Measurements from ENCODE around the gene KIF5C.

Gene KIF5C

DNA sequence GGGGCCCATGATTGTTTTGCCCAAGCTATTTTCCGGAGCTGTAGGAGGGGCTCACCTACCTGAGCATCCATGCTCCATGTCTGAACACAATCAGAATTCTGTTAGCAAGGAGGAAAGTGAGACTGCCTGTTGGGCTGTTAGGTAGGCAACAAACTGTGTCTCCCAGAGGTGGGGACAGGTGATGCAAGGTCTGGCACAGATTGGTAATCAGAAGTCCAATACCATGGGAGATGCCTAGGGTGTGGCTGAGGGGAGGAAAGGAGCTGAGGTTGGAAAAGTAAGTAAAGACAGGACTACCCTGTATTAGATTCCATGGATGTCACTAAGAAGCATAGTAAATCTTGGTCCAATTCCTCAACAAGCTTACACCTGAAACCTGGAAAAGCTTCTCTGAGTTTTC is 166.5 kb downstream of the KIF5C start:
- no peak for DNase-seq (ENCODE audit: low read depth)

DNA sequence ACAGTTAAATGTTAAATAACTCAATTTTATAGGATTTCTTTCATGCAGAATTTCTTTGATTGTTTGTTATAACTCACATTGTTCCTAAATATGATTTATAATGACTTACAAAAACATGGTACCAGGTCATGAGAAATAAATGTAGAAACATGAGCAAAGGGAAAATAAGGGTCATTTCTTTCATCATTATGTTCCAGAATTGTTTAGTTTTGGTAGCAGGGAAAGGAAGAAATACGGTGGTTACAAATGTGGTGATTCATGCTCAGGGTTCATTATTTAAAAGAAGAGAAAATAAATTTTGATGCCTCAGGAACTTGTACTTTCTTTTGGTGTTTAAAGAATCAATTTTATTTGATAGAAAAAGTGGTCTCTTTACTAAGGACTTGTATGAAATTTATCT is 167.9 kb downstream of the KIF5C start:
- no peak for DNase-seq (ENCODE audit: low read depth)

DNA sequence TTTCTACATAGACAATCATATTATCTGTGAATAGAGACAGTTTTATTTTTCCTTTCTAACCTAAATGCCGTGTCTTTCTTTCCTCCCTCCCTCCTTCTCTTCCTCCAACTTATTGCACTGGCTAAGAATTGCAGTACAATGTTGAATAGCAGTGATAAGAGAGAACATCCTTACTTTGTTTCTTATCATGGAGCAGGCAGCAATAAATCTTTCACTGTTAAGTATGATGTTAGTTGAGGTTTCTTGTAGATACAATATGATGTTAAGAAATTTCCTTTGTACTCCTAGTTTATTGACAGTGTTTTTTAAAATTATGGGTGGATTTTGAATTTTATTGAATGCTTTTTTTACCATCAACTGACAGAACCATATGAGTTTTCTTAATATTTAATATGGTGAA is 169.5 kb downstream of the KIF5C start:
- no peak for DNase-seq (ENCODE audit: low read depth)

DNA sequence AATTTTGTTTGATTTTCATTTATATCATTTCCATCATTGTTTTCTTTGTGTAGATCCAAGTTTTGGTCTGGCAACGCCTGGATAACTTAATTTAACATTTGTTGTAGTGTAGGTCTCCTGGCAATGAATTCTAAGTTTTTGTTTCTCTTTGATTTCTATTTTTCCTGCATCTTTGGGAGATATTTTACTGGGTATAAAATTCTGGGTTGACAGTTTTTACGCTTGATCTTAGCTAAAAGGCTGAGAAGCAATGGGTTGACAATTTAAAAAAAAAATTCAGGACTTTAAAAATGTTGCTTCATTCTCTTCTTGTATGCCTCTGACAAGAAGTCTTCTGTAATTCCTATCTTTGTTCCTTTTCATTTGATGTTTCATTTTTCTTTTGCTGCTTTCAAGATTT is 172.1 kb downstream of the KIF5C start:
- DNase-seq (ENCODE audit: low read depth): no peak

DNA sequence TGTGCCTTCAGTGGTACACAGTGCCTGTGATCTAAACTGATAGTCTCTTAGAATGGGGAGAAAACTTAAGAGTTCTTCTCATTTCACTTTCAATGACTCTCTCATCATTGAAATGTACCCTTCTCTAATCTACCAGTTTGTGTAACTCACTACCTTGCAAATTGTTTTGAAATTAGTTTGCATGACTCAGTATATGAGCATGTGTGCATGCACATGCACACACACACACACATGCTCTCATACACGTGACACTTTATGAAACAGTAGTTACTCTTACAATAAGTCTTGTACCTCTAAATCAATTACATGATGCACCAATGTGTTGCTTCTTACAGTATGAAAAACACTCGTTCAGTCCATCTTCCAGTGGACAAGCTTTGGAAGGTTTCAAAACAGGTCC is 174.1 kb downstream of the KIF5C start:
- no peak for DNase-seq (ENCODE audit: low read depth)

DNA sequence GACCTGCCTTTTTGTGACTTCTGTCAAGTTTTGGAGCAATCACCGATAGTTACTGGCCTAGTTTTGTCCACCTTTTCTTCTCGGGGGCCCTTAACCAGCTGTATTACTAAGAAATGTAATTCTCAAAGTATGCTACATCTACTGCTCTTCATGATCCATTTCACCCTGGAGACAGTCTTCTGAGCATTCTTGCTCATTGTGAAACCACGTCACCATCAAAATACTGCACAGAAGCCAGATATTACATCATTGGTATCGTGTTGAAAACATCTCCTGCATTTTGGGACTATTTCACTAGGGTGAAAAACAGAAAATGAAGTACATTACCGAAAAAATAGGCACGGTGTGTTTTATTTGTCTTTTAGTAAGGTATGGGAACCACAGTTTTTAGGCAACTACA is 175.2 kb downstream of the KIF5C start:
- peak; percentile 38 for DNase-seq (ENCODE audit: low read depth)

DNA sequence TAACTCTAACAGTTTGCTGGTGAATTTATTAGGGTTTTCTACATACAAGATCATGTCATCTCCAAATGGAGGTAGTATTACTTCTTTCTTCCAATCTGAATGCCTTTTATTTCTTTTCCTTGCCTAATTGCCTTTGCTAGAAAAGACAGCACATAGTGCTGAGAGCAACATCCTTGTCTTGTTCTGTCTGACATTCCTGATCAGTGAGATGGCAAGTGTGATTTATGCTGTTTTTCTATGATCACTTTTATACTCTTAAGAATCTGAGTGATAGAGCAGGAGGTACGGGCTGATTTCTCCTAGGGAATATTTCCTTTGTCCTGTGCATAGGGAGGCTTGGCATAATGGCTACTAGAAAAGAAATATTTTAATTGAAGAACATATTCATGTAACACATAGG is 180.7 kb downstream of the KIF5C start:
- DNase-seq (ENCODE audit: low read depth): no peak

DNA sequence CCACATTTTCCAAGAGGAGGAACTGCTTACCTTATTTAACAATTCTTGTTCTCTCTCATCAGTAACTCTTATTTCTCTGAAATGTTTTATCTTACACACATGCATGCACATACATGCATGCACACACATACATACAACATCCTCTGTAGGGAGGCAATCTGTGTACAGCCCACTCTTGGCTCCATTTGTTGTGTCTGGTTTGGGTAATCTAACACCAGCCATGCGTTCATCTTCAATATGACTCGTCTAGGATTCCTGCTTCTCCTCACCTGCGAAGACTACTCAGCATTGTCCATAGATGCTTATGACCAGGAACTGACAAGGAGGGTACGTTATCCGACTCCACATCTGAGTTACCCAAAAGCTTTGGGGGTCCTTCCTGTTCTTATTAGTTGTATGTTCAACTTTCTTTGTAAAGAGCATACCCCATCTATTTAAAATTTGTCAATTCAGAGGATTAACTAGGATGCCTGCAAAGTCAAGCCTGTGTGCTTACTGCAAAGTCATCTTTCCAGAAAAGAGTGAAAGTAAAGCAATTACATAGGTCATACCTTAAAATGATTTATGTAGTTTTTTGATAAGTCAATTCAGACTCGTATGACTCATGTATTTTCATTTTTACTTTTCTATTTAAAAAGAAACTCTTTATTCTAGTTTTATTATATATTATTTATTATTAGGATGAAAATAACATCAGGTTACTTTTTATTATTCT is 181.7 kb downstream of the KIF5C start:
- DNase-seq (ENCODE audit: low read depth): no peak

DNA sequence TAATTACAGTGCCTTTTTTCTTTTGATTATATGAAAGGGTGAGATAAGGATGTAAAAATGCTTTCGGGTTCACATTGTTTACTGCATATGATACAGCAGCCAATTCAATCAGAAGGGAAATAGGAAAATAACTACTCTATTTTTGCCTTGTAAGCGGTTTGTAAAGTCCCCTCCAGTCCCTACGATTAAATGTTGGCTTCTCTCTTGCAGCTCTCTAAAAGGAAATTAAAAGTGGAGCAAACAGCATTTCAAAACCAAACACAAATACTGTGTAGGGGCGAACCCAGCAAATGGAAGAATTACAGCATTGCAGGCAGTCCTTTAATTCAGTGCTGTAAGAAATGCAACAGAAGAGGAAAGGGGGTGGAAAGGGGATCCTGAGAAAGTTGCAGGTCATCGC is 182.4 kb downstream of the KIF5C start:
- DNase-seq (ENCODE audit: low read depth): no peak

DNA sequence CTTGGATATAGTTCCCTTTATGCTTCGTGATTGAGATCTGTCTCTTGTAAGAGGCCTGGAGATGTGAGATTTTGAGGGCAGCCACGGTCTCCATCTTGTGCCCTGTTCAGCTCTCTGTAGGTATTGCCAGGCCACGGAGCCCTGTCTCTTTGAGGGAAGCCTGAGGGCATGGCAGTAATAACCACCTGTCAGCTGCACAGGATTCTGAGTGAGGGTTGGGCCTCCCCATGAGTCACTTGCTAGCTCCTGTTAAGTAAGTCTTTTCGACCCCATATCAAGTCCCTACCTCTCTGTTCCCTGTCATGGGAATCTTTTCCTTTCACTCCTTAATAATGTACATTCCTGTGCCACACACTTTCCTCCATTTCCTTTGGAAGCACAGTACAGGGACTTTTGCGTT is 183.9 kb downstream of the KIF5C start:
- no peak for DNase-seq (ENCODE audit: low read depth)

DNA sequence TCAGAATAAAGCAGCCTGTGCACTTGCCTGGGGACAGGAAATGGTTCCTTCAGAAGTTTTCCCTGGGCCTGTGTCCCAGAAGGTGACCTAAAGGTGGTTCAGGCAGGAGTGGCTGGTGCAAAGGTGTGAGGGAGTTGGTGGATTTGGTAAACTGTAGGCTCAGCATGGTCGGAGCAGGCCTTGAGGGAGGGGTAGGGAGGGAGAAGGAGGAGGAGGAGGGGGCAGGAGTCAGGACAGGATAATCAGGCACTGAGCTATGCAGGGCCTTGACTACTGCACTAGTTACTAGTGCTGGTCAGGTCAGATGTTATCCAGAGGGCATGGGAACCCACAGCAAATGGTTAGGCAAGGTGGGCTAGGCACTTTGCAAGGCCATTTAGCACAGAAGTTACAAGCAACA is 184.8 kb downstream of the KIF5C start:
- no peak for DNase-seq (ENCODE audit: low read depth)

DNA sequence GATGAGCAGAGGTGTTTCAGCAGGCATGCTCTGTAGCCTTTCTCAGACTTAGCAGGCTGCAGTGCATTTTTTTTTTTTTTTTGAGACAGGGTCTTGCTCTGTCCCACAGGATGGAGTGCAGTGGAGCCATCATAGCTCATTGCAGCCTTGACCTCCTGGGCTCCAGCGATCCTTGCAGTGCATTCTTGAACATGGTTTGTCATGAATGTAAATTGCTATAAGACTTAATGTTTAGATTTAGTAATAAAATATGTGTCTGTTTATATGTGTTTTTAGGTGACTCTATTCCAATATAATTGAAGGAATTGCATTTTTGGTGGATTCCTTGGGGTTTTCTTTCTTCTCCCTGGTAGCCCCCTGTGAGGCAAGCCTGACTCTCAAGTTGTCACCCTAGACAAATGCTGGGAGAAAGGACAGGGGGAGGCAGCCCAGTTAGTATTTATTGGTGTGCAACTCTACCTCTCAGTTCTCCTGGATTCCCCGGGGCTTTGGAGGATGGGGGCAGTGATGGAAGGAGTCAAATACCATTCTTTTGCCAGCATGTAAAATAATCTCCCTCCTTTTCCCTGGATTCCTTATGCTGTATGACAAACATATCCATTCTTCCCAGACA is 186.2 kb downstream of the KIF5C start:
- no peak for DNase-seq (ENCODE audit: low read depth)

DNA sequence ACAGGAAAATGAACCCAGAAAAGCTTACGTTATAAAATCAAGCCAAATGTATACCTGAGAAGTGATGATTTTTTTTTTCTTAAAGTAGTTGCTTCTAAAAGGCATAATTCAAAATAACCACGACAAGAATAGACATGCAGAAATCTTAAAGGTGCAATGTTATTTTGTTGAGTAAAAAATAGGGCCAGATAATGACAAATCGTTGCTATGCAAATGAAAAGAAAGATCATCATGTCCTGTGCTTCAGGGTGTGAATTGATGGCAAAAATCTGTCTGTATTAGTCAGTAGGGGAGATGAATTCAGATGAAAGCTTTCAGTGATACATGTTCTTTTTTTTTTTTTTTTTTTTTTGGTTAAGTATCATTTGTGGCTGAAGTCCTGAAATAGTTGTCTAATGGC is 187.5 kb downstream of the KIF5C start:
- DNase-seq (ENCODE audit: low read depth): no peak

DNA sequence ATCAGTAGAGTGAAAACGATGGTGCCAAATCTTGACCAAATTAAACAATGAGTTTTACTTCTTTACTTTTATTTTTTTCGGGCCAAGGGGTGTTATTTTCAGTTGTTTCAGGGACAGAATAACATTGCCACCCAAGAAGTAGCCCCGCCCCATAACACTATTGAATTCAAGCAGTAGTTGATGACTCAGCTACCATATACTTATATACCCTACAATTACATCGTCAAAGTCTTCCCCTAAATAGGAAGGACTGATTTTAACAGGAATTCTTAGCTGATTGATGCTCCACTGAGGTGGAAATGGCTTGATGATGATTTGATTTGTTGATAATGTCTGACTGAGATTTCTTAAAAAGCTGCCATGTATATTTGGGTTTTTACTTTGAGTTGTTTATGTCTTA is 188.2 kb downstream of the KIF5C start:
- DNase-seq (ENCODE audit: low read depth): no peak

DNA sequence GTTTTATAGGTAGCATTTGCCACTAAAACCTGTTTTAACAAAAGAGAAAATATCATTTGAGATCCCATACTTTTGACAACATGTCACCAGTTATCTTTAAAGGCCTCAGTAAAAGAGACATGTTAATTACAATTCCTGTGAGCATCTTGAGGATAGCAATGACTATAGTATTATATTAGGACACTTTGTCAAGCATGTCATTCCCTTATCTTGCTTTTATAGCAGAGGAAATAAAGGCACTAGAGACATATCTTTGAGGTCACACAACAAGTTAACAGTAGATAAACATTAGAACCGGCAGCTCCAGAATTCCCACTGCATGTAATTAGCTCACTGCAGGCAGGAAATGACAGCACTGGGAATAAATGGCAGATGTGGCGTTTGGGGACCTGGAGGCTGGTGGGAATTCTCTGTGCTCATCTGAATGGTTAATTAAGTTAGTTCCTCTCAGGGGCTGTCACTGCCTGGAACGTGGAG is 189.4 kb downstream of the KIF5C start:
- no peak for DNase-seq (ENCODE audit: low read depth)

DNA sequence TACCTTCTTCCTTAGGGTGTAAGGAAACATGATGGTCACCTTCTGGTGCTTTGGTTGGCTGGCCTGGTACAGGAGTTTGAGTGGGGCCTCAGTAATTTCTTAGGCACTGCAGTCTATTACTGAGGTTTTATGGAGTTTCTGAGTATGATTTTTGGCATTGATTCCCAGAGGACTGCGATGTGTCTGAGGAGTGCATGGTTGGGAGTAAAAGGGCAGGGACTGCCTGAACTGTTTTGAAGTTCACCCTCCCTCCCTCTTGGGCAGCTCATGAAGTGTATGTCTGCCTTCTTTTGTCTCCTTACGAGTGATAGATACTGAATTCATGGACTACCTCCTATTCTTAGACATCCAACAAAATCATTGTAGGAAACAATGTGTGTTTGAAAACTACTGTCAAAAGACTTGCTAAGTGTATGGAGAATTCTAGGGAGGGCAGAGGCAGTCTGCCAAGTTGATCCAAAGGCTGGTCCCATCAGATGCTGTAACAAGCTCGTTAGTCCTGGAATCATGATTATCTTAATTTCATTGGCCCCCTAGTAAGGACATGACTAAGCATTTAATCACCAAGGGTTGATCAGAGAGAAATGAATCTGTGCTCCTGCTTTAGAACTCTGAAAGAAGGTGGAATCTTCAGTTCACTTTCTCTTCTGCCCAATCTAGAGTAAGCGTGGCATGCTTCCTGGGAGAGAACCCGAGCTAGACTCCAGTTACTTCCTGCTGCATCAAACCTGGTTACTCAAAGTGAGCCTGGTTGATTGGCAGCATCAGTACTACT is 190.0 kb downstream of the KIF5C start:
- DNase-seq (ENCODE audit: low read depth): no peak

DNA sequence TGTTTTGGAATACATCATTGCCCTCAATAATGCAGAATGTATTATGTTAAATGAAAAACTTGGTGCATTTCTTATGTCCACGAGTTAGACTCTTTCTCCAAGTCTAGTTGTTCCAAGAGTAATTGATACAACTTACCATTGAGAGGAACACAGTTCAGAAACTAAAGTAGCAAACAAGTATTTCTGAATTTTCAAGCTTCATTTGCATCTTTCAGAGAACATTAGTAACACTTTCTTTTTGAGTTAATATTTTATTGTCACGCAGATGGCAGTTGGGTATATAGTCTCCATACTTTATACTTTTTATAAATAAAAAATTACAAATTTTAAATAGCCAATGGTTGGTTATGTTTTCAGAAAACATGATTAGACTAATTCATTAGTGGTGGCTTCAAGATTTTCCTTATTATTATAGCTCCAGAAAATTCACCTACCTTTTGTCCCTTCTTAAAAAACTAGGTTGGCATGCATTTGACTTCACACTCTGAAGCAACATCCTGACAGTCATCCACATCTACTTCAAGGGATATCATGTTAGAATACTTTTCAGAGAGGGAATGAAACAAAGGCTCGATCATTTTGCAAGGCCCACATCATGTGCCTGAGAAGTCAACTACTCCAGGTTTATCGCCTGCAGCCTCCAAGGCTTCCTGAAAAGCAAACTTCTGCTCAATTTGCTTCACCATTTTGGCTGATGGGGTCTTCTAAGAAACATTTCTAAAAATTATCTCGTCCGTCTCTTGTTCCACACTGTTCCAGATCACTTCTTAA is 193.4 kb downstream of the KIF5C start:
- no peak for DNase-seq (ENCODE audit: low read depth)

DNA sequence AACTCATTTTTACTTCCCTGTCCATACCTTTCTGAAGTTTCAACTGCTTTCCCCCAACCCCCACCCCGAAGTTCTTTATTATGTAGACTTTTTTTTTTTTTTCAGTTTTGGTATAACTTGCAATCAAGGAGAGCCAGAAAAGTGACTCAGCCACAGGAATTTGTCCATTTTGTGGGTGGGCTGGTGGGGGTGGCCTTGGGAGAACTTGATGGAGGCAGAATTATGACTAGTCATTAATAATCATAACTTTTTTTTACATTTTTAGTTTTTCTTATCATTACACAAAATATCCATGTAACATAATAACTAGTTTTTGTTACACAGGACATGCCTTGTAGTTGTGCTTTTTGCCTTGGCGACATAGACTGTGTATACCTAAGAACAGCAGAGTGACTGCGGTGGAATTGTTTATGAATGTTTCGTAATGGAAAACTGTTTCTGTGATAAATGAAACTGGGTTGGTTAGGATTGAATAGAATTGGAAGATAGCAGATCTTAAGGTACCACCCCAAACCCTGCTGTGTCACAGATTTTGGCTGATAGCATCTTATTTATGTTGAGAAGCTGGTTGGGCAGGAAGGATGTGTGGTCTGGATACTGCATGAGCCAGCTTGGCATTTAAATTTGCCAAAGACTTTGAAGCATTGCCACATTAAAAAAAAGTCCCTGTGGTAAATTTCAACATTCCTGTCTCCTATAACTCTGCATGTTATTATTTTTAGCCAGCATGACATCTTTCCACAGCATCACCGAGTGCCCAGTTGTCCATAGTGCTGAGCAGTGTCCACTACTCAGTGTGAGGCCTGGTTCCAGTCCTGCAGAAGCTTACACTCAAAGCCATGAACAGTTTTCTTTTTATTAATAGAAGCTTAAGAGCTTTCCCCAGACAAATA is 194.2 kb downstream of the KIF5C start:
- DNase-seq (ENCODE audit: low read depth): peak; percentile 94

DNA sequence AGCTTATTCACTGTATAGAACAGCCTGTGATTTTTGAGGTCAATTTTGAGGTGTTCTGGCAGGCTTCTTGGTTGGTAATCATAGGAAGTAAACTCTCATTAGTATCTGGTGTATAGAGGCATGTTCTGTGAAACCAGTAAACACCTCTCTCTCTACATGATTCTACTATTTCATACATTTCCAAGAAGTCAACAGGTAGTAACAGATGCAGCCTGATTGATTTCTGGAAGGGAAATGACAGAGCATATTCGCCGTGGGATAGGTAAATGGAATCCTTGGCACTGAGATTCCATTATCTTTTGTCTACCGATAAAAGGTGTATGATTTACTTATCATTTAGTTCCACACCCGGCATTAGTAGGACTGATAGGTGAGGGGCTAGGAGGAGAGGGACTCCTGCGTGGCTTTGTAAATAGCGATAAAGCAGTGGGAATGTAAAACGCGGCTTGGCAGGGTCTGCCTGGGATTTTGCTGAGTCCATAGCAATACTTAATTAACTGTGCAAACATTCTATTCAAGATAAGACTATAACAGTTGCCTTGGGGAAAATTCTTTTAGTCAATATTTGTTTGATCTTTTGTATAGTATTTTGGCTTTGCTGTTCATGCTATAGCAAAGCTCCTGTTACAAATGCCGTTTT is 195.8 kb downstream of the KIF5C start:
- DNase-seq (ENCODE audit: low read depth): no peak

DNA sequence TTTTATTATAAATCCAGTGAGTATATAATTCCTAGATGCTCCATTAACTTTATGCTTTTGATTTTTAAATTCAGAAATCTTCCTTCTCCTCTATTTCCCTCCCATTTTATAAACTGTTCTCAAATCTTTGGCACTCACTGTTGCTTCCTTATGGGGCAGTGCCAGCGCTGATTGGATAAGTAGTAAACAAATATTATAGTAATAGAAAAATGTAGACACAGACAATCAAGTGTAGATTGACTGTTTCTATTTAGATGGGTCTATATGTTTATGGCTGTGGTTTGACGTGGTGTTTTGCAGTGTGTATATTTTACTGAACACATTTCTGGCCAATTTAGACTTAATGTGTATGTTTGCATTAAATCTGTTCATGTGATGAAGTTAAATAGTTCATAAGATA is 200.1 kb downstream of the KIF5C start:
- DNase-seq (ENCODE audit: low read depth): no peak

DNA sequence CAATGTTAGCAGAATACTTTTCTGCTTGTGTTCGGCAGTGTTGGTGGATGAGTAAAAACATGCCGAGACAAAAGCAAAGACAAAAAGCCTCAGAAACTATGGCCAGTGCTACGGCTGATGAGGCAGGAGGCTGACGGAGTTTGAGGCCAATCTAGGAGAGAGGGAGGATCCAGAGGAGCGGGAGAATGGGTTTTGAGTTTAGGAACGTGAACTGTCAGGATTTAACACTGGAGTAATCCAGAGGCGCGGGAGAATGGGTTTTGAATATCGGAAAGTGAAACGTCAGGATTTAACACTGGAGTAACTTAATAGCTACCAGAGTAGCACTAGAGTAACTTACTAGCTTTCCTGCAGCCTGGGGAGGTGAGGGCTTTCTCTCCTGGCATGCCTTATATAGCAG is 200.8 kb downstream of the KIF5C start:
- DNase-seq (ENCODE audit: low read depth): no peak
